ENCODE data around the gene DYNC2LI1. TPM values are rescaled to one million over a fixed set of nuclear protein-coding genes. Genes with fewer than 3 reads are reported as not detected.
"Not testable (repeated sequence)": the region's sequence is repeated elsewhere in the genome, so short reads cannot be mapped to it uniquely, and the experiment has no call there.

Gene DYNC2LI1
- 1 to 10 TPM; 5.1 to 5.9 TPM for total RNA-seq

DNA sequence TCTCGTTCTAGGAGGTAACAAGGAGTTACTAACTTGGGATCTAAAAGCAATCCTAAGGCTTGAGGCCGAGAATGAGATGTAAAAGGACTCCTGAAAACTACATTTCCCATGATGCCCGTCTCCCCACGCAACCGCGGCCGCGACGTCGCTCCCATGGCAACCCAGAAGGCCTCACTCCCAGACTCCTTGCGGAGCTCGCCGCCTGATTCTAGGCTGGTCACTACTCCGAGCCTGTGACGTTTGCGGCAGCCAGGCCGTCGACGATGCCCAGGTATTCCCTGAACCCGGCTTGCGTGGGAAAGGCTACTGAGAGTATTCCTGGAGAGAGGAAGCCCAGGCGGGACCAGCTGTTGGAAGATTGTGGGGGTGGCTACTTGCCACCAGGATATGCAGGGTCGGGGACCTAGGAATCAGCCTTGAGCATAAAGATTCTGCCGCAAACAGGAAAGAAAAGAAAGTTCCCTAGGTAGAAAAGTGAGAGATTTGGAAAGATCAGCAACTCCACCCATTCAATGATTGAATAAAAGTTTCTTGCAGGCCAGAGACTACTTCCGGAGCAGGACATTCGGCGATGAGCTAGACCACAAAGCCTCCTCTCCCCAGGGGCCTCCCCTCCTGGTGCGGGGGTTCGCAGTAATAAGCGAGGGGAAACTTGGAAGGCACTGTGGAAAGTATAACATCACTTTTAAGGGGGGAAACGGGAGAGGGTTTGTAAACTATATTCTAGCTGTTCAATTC lies at the start of gene DYNC2LI1:
DYNC2LI1 (plus strand) TSS at position 164 of the 738 bp plus-strand sequence; CDS start at position 264, 100 bp downstream.
- DNase-seq (peak; percentile 89), ATAC-seq (peak; percentile 99)
- Mint-ChIP-seq H3K4me3 (peak within 1 kb of the TSS; percentile 97), H3K27me3 (peaks cover 3% of the 10 kb centered on the region), H3K27ac (peak within 1 kb of the TSS; percentile 87), H3K36me3 (no peaks in the 10 kb centered on the region), H3K9me3 (ENCODE audit: low read depth) (no peaks in the 10 kb centered on the region), H3K4me1 (peaks cover 18% of the 10 kb centered on the region)
- CTCF ChIA-PET: interaction anchor here (1.0 to 1.4 kb wide), 4 partner anchors 9 to 27 kb away, joined by 3 to 4 read pairs (median 3); no protein-coding TSS in a partner anchor

DNA sequence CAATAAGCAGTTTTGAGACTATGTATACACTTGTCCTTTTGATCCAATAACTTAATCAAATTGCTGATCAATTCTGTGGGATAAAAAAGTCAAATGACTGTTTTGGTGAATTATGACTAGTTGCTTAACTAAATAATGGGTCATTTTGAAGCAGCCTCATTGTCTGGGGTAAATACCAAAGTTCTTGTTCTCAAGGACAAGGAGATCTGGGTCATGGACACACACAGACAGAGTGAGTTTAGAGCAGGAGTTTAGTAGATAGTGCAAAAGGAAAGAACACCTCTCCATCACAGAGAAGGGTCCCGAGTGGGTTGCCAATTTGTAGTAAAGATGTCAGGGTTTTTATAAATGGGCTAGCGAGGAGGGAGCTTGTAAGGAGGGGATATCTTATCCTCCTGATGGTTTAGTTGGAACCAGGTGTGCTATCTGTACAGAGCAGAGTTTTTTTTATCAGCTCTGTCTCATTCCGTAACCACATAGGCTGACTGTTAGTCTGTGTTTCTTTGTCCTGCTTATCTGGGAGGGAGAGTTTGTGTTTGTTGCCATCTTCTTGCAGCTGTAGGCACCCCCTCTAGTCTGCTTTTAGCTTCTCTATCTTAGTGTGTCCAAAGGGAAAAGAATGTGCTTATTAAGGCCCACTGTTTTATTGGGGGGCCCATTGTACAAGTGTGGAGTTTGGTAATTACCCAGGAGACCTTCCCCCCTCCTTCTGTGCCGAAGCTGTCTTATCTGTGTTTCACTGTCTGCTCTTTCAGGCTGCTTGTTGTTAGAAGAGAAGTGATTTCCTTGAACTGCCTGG lies 48.9 kb upstream of the DYNC2LI1 start:
- no peaks in the 10 kb centered on the region for H3K9me3 Mint-ChIP-seq (ENCODE audit: low read depth)
- H3K4me1 Mint-ChIP-seq: no peaks in the 10 kb centered on the region
- peaks cover 14% of the 10 kb centered on the region for H3K27me3 Mint-ChIP-seq
- DNase-seq (no peak), ATAC-seq (no peak)
- no peaks in the 10 kb centered on the region for H3K36me3 Mint-ChIP-seq
- no peak overlapping the region for H3K4me3 Mint-ChIP-seq
- CTCF ChIA-PET: interaction anchor here (1.1 kb wide), 1 partner anchor 113 kb away, joined by 3 read pairs; no protein-coding TSS in a partner anchor
- no peak overlapping the region for H3K27ac Mint-ChIP-seq

DNA sequence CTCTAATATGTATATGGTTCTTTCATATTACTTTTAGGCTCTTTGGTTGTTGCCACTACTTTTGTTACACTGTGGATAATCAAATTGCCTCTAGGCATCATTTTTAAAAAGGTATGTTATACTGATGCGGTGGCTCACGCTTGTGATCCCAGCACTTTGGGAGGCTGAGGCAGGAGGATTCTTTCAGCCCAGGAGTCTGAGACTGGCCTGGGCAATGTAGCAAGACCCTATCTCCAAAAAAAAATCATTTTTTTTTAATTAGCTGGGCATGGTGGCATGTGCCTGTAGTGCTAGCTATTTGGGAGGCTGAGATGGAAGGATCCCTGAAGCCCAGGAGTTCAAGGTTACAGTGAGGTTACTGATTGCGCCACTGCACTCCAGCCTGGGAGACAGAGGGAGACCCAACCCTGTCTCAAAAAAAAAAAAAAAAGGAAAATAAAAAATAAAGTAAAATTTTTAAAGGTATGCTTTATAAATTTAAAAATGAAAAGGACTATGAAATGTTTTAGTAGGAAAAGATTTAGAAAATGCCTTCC lies 48.1 kb upstream of the DYNC2LI1 start:
- CTCF ChIA-PET: no interaction called here
- no peaks in the 10 kb centered on the region for H3K4me1 Mint-ChIP-seq
- H3K27me3 Mint-ChIP-seq: peaks cover 16% of the 10 kb centered on the region
- DNase-seq (no peak), ATAC-seq (no peak)
- no peak overlapping the region for H3K4me3 Mint-ChIP-seq
- no peaks in the 10 kb centered on the region for H3K9me3 Mint-ChIP-seq (ENCODE audit: low read depth)
- no peaks in the 10 kb centered on the region for H3K36me3 Mint-ChIP-seq
- no peak overlapping the region for H3K27ac Mint-ChIP-seq

DNA sequence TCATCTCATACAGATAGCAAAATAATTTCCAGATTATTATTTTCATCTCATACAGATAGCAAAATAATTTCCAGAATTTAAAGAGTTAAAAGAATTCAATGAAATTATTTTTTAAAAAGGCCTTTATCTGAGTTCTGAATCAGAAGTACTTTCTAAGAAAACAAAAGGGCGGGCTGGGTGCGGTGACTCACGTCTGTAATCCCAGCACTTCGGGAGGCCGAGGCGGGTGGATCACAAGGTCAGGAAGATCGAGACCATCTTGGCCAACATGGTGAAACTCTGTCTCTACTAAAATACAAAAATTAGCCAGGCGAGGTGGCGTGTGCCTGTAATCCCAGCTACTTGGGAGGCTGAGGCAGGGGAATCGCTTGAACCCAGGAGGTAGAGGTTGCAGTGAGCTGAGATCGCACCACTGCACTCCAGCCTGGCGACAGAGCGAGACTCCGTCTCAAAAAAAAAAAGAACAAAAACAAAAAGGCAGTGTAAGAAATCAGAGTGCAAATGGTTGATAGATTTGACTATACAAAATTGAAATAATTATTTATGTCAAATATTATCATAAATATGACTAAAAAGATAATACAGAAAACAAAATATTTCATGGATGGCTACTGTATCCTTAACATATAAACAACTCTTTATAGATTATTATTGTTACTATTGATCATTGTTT lies 46.7 kb upstream of the DYNC2LI1 start:
- ATAC-seq; DNase-seq; H3K4me1 Mint-ChIP-seq; CTCF ChIA-PET; H3K27ac Mint-ChIP-seq; H3K9me3 Mint-ChIP-seq (ENCODE audit: low read depth); H3K4me3 Mint-ChIP-seq; H3K36me3 Mint-ChIP-seq: not testable (repeated sequence)
- H3K27me3 Mint-ChIP-seq: peaks cover 18% of the 10 kb centered on the region

DNA sequence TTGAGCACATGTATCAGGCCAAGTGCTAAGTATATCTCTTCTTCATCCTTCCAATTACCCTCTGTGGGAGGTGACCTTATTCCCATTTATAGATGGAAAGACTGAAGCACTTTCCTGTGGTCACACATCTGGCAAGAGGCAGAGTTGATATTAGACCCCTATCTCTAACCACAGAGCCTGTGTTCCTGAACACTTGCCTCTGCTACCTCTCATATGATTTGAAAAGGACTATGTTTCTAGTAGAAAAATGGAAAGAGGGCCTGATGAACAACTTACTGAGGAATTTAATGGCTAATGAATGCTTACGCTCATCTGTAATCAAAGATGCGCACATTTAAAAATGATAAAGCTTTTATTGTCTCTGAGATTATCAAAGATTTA lies 46.2 kb upstream of the DYNC2LI1 start:
- DNase-seq: no peak
- Mint-ChIP-seq H3K4me3 (no peak overlapping the region), H3K27ac (no peak overlapping the region), H3K36me3 (no peaks in the 10 kb centered on the region), H3K9me3 (ENCODE audit: low read depth) (no peaks in the 10 kb centered on the region), H3K27me3 (peaks cover 18% of the 10 kb centered on the region), H3K4me1 (no peaks in the 10 kb centered on the region)
- CTCF ChIA-PET: no interaction called here
- no peak for ATAC-seq

DNA sequence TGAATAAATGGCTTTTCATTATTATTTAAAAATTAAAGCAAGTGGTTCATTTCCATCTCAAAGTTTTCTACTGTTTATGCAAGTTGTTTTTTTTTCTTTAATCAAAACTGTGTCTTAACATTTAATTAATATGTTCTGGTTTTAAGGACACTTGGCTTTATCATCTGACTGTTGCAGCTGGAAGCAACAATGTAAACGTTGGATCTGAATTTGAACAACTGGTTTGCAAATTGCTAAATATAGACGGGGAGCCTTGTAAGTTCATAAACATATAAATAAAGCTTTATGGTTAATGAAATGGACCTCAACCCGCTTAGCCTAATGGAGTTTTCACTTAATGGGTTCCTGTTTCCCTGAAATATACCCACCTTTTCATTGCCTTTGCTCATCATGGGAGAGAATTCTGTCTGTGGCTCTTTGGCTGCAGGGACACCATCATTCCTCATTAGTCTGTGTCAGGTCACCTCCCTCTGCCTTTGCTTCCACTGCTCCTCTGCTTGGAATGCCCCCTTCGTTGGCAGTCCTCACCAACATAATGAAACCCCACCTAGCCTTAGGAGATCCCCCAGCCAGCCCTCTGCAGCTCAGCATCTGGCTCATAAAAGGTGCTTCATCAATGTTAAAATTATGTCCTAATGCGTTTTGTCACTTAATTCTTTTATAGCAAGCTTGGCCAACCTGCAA lies 44.2 kb upstream of the DYNC2LI1 start:
- DNase-seq: no peak
- H3K4me1 Mint-ChIP-seq: no peaks in the 10 kb centered on the region
- no peak overlapping the region for H3K27ac Mint-ChIP-seq
- H3K36me3 Mint-ChIP-seq: no peaks in the 10 kb centered on the region
- ATAC-seq: no peak
- no peaks in the 10 kb centered on the region for H3K9me3 Mint-ChIP-seq (ENCODE audit: low read depth)
- H3K4me3 Mint-ChIP-seq: no peak overlapping the region
- peaks cover 8% of the 10 kb centered on the region for H3K27me3 Mint-ChIP-seq
- CTCF ChIA-PET: no interaction called here

DNA sequence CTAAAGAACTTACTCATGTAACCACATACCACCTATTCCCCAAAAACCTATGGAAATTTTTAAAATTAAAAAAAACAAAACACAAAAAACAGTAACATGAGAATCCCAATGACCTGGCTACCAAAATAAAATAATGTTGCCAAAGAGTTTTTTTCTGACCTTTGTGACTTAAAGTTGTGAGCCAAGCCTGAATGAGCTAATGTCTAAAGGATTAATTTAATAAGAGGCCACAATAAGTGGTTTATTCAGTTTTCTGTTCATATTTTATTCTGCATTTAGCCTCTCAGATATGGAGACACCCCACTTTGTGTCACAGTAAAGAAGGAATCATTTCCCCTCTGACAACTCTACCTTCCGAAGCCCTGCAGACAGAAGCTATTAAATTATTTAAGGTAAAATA lies 42.6 kb upstream of the DYNC2LI1 start:
- Mint-ChIP-seq H3K36me3 (no peaks in the 10 kb centered on the region), H3K4me1 (no peaks in the 10 kb centered on the region), H3K27ac (no peak overlapping the region), H3K4me3 (no peak overlapping the region), H3K9me3 (ENCODE audit: low read depth) (no peaks in the 10 kb centered on the region), H3K27me3 (peaks cover 5% of the 10 kb centered on the region)
- CTCF ChIA-PET: no interaction called here
- ATAC-seq (no peak), DNase-seq (no peak)

DNA sequence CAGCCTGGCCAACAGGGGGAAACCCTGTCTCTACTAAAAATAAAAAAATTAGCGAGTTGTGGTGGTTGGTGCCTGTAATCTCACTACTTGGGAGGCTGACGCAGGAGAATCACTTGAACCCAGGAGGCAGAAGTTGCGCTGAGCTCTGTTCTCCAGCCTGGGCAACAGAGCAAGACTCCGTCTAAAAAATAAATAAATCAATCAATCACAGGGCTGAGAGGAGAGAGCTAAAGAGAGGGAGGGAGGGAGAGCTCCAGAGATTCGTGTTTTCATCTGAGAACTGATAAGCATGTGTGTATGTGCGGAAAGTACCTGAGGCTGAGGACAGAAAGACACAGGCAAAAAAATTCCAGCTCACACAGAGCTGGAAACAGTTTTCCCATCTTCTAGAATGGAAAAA lies 37.2 kb upstream of the DYNC2LI1 start:
- H3K27me3 Mint-ChIP-seq: peaks cover 8% of the 10 kb centered on the region
- H3K4me3 Mint-ChIP-seq: no peak overlapping the region
- H3K27ac Mint-ChIP-seq: no peak overlapping the region
- H3K36me3 Mint-ChIP-seq: no peaks in the 10 kb centered on the region
- no peaks in the 10 kb centered on the region for H3K9me3 Mint-ChIP-seq (ENCODE audit: low read depth)
- no peak for DNase-seq
- ATAC-seq: no peak
- CTCF ChIA-PET: no interaction called here
- H3K4me1 Mint-ChIP-seq: no peaks in the 10 kb centered on the region

DNA sequence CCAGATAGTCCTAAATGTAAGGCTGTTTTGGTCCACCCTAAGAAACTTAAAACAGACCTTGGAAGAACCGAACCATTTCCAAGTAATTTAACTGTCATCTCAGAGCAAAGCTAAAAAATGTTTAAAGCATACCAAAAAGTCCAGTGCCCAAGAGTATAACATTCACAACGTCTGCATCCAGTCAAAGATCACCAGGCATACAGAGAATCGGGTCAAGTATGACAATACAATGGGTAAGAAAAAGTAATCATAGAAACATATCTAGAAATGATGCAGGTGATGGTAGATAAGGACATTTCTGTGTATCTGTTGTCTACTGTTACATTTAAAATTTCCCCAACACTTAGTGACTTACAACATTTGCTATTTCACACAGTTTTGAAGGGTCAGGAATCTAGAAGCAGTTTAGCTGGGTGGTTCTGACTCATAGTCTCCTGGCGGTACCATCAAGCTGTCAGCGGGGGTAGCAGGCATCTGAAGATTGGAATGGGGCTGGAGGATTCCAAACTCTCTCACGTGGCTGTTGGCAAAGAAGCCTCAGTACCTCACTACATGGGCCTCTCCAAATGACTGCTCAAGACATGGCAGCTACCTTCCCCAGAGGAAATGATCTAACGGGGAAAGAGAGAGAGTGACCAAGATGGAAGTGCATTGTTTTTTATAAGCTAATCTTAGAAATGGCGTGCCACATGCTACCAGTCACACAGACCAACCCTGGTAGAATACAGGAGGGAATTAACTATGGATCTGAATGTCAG lies 36.6 kb upstream of the DYNC2LI1 start:
- no peak overlapping the region for H3K27ac Mint-ChIP-seq
- no peaks in the 10 kb centered on the region for H3K9me3 Mint-ChIP-seq (ENCODE audit: low read depth)
- ATAC-seq (no peak), DNase-seq (no peak)
- no peak overlapping the region for H3K4me3 Mint-ChIP-seq
- H3K27me3 Mint-ChIP-seq: peaks cover 7% of the 10 kb centered on the region
- CTCF ChIA-PET: interaction anchor here (1.0 kb wide), 1 partner anchor 18 kb away, joined by 3 read pairs; no protein-coding TSS in a partner anchor
- no peaks in the 10 kb centered on the region for H3K36me3 Mint-ChIP-seq
- no peaks in the 10 kb centered on the region for H3K4me1 Mint-ChIP-seq

DNA sequence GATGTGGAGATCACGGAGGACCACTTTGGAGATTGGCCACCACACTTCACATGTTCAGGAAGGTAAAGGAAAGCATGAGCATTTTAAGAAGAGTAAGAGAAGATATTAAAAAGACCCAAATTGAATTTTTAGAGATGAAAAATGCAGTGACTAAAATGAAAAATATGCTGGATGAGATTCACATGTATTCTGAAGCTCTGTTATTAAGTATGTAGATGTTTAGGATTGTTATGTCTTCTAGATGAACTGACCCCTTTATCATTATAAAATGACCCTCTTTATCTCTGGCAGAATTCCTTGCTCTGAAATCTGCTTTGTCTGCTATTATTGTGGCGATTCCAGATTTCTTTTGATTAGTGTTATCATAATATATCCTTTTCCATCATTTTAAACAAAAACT lies 36.0 kb upstream of the DYNC2LI1 start:
- no peak overlapping the region for H3K4me3 Mint-ChIP-seq
- H3K36me3 Mint-ChIP-seq: no peaks in the 10 kb centered on the region
- CTCF ChIA-PET: interaction anchor here (1.0 kb wide), 1 partner anchor 17 kb away, joined by 3 read pairs; no protein-coding TSS in a partner anchor
- ATAC-seq: no peak
- no peaks in the 10 kb centered on the region for H3K9me3 Mint-ChIP-seq (ENCODE audit: low read depth)
- H3K27ac Mint-ChIP-seq: no peak overlapping the region
- H3K4me1 Mint-ChIP-seq: no peaks in the 10 kb centered on the region
- no peak for DNase-seq
- H3K27me3 Mint-ChIP-seq: peaks cover 7% of the 10 kb centered on the region

DNA sequence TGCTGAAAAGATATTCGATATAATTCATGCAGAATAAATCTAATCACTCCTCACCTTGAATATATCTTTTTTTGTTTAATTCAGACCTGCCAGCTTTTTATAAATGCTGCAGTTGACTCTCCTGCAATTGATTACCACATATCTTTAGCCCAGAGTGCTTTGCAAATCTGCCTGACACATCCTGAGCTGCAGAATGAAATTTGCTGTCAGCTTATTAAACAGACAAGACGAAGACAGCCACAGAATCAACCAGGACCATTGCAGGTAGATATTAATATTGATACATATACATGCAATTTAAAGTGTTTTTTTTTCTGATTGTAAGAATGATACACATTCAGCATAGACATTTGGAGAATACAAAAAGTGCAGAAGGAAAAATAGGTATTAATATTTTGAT lies 35.6 kb upstream of the DYNC2LI1 start:
- Mint-ChIP-seq H3K4me3 (no peak overlapping the region), H3K4me1 (no peaks in the 10 kb centered on the region), H3K27me3 (peaks cover 7% of the 10 kb centered on the region), H3K36me3 (no peaks in the 10 kb centered on the region), H3K9me3 (ENCODE audit: low read depth) (no peaks in the 10 kb centered on the region), H3K27ac (no peak overlapping the region)
- CTCF ChIA-PET: interaction anchor here (1.0 kb wide), 1 partner anchor 17 kb away, joined by 3 read pairs; no protein-coding TSS in a partner anchor
- DNase-seq: no peak
- ATAC-seq: no peak

DNA sequence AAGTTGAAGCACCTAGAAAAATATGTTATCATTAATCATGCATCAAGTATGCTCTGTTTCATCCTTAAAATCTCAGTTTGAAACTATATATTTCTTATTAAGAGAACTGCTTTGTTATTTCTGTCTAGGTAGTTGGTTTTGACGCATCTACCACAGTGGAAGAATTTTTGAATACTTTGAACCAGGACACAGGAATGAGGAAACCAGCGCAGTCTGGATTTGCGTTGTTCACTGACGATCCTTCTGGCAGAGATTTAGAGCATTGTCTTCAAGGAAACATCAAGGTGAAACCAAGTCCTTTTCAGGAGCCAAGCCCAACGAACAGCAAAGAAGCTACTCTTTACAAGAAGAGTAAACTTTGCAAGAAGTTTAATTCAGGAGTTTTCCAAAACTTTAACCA lies 30.1 kb upstream of the DYNC2LI1 start:
- Mint-ChIP-seq H3K4me3 (no peak overlapping the region), H3K27me3 (peaks cover 5% of the 10 kb centered on the region), H3K36me3 (no peaks in the 10 kb centered on the region), H3K4me1 (no peaks in the 10 kb centered on the region), H3K27ac (no peak overlapping the region), H3K9me3 (ENCODE audit: low read depth) (no peaks in the 10 kb centered on the region)
- CTCF ChIA-PET: no interaction called here
- ATAC-seq (no peak), DNase-seq (no peak)
